BJ (cell line): ENCODE results near the gene ABHD5. TPM values are rescaled to one million over a fixed set of nuclear protein-coding genes. Genes with fewer than 3 reads are reported as not detected.

Experiments used
- CTCF ChIA-PET: fragments of 350-600 bp; formaldehyde crosslinking; extraction: SDS; loops from one replicate; lab custom pipeline; 2021; ENCODE audit warnings: antibody characterized with exemption, inconsistent platforms; lab: Yijun Ruan, JAX
- POLR2A ChIA-PET: fragments of 300-600 bp; sonication (Branson Sonifier 250); formaldehyde crosslinking; extraction: SDS; loops from one replicate; lab custom pipeline; 2021; ENCODE audit warnings: antibody characterized with exemption; lab: Charles Lee
- DNase-seq: peaks from one replicate; pipeline ENCODE4 v3.0.0-alpha.2; 2011; ENCODE audit warnings: low read depth
- H3K27me3 ChIP-seq: 2 replicates; pipeline ENCODE4 v1.6.0; 2011; ENCODE audit warnings: low read length; ENCODE audit not compliant: control insufficient read depth, insufficient read depth
- H3K36me3 ChIP-seq: 2 replicates; pipeline ENCODE4 v1.5.1; 2011; ENCODE audit warnings: low read length; ENCODE audit not compliant: control insufficient read depth, insufficient read depth
- H3K4me3 ChIP-seq: 2 replicates; pipeline ENCODE4 v1.5.1; 2011; ENCODE audit warnings: low read depth, mild to moderate bottlenecking, control low read depth, low read length
- CTCF ChIP-seq: IDR thresholded peaks from 2 replicates; pipeline ENCODE4 v1.5.1; 2011; ENCODE audit warnings: low read depth, mild to moderate bottlenecking, control low read depth, inconsistent platforms, low read length, moderate library complexity; ENCODE audit not compliant: insufficient read depth
- polyA plus RNA-seq: library from polyadenylated mRNA; depleted of rRNA; stranded (reverse); fragments of >200 nt; gene quantifications from 2 replicates; pipeline ENCODE4 v1.2.3, GENCODE V29; 2011

Gene ABHD5
- polyA plus RNA-seq, 1 experiment, result 18.2 TPM

- no peak overlapping the region for H3K4me3 ChIP-seq
- no peaks in the 10 kb centered on the region for H3K36me3 ChIP-seq
- no peak for TF ChIP-seq CTCF
- ChIA-PET CTCF (interaction anchor here (1.3 kb wide), 1 partner anchor 8 kb away, joined by 3 read pairs; no protein-coding TSS in a partner anchor), POLR2A (no interaction called here)
- no peaks in the 10 kb centered on the region for H3K27me3 ChIP-seq
- DNase-seq, result no peak
Measured at GRCh38 chr3:43735618-43736017, 44.9 kb downstream of the ABHD5 start.

DNA sequence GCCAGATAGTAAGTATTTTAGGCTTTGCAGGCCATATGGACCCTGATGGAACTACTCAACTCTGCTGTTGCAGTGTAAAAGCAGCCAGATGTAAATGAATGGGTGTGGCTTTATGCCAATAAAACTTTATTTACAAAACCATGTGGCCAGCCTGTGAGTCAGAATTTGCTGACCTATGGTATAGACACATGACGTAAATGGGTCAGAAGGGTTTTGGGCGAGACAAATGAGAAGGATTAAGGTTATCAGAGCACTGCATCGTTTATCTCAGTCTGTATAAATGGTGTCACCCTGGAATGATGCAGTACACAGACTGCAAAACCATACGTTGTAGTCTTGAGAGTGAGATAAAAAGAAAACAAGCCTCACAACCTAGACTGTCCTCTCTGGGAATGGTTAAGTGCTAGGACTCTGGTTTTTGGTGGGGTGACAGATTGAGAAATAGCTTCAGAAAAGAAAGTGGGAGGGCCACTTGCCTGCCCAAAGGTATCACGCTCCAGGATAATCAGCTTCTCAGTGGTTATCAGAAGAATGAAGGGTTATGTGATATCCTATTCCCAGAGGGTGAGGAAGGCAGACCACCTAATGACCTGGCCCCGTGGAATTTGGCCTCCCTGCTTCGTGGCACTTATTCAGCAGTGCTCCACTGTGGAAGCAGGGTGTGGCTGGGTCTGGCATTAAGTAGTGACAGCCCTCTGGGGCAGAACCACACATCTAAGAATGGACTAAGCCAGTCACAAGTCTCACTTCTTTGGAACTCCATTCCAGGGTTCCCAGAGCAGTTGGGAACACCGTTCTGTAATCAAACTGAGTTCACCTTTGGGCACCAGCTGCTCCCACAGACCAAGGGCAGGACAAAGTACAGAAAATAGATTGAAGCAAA, 46.1 kb downstream of the ABHD5 start:
- no peaks in the 10 kb centered on the region for H3K36me3 ChIP-seq
- no peak for TF ChIP-seq CTCF
- no peak overlapping the region for H3K4me3 ChIP-seq
- POLR2A ChIA-PET, result no interaction called here
- CTCF ChIA-PET, result interaction anchor here (1.0 to 1.1 kb wide), 2 partner anchors 9 to 191 kb away, joined by 3 to 4 read pairs; no protein-coding TSS in a partner anchor
- H3K27me3 ChIP-seq, result no peaks in the 10 kb centered on the region
- DNase-seq, result no peak

DNA sequence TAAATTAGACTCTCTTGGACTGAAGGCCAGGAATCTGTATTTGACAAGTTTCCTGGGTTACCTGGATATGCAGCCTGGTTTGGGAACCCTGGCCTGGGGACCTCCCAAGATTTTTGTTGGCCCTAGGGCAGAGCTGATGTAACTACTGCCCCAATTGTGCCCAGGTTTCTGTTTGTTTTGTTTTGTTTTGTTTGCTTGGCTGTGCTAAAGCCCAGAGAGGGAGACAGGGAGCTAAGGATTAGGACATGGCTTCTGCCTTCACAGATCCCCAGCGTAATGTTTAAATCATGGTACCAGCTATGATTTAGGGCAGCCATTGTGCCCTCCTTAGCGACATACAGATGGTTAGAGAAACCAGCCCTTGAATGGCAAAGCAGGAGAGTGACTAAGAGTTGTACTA, 47.6 kb downstream of the ABHD5 start:
- TF ChIP-seq CTCF, result no peak
- CTCF ChIA-PET, result interaction anchor here (0.5 to 0.9 kb wide), 2 partner anchors 31 to 32 kb away, joined by 3 read pairs; no protein-coding TSS in a partner anchor

GRCh38 chr3:43742920-43743319, 52.2 kb downstream of the ABHD5 start:
- Histone ChIP-seq H3K36me3 (no peaks in the 10 kb centered on the region), H3K4me3 (no peak overlapping the region), H3K27me3 (no peaks in the 10 kb centered on the region)
- POLR2A ChIA-PET, result no interaction called here
- DNase-seq, result no peak
- CTCF ChIA-PET, result interaction anchor here (0.5 to 2.1 kb wide), 8 partner anchors 8 to 764 kb away, joined by 3 to 8 read pairs (median 3); no protein-coding TSS in a partner anchor
- peak; percentile 19; the same call in 1 of the 2 replicates for TF ChIP-seq CTCF

More for the DNA sequence above, 47.6 kb downstream of the ABHD5 start:
- no peak overlapping the region for H3K4me3 ChIP-seq
- DNase-seq, result no peak
- no peaks in the 10 kb centered on the region for H3K27me3 ChIP-seq
- no peaks in the 10 kb centered on the region for H3K36me3 ChIP-seq
- POLR2A ChIA-PET, result no interaction called here

GRCh38 chr3:43747641-43748040, 56.9 kb downstream of the ABHD5 start:
- H3K4me3 ChIP-seq, result no peak overlapping the region
- POLR2A ChIA-PET, result interaction anchor here (0.6 kb wide), 1 partner anchor 116 kb away, joined by 6 read pairs; no protein-coding TSS in a partner anchor
- no peaks in the 10 kb centered on the region for H3K27me3 ChIP-seq
- no peak for TF ChIP-seq CTCF
- CTCF ChIA-PET, result interaction anchor here (0.8 to 1.7 kb wide), 7 partner anchors 9 to 504 kb away, joined by 3 to 4 read pairs (median 3); no protein-coding TSS in a partner anchor
- H3K36me3 ChIP-seq, result no peaks in the 10 kb centered on the region
- no peak for DNase-seq
